DND-41 (cell line): ENCODE data around the gene MBP.

Source experiments
- ATAC-seq: fragments of 200-7000 bp; cut with Tn5 transposase; 3 replicates; pipeline ENCODE4 v1.9.1; 2021; ENCODE audit warnings: low read depth; ENCODE audit not compliant: insufficient read depth
- DNase-seq: peaks from one replicate; pipeline ENCODE4 v3.0.0-alpha.2; 2020
- H2AFZ ChIP-seq: 2 replicates; pipeline ENCODE4 v1.6.0; 2012; ENCODE audit warnings: low read depth, low read length
- H3K27ac ChIP-seq: 2 replicates; pipeline ENCODE4 v1.5.1; 2012; ENCODE audit warnings: low read length, inconsistent platforms
- H3K27me3 ChIP-seq: fragments of 200-600 bp; sonication (generic); 2 replicates; pipeline ENCODE4 v1.6.0; 2012; ENCODE audit warnings: low read length, mild to moderate bottlenecking, inconsistent platforms; ENCODE audit not compliant: insufficient read depth, poor library complexity
- H3K36me3 ChIP-seq: 2 replicates; pipeline ENCODE4 v1.5.1; 2012; ENCODE audit warnings: low read length, inconsistent platforms; ENCODE audit not compliant: insufficient read depth
- H3K4me1 ChIP-seq: 2 replicates; pipeline ENCODE4 v1.5.1; 2012; ENCODE audit warnings: mild to moderate bottlenecking, low read length; ENCODE audit not compliant: insufficient read depth
- H3K4me2 ChIP-seq: 2 replicates; pipeline ENCODE4 v1.6.0; 2012; ENCODE audit warnings: mild to moderate bottlenecking, moderate library complexity, low read length, inconsistent platforms; ENCODE audit not compliant: insufficient read depth
- H3K4me3 ChIP-seq, 2 experiments: fragments of 200-600 bp in 1 of 2; shearing (Covaris generic) in 1 of 2; 2 replicates each; pipeline ENCODE4 v1.5.1; 2012 to 2016; ENCODE audit warnings: inconsistent platforms in 2 of 2, low read length in 2 of 2, mild to moderate bottlenecking in 2 of 2, low read depth in 1 of 2, moderate library complexity in 1 of 2
- H3K79me2 ChIP-seq: 2 replicates; pipeline ENCODE4 v1.6.0; 2012; ENCODE audit warnings: low read length, inconsistent platforms; ENCODE audit not compliant: insufficient read depth
- H3K9ac ChIP-seq: 2 replicates; pipeline ENCODE4 v1.6.0; 2012; ENCODE audit warnings: low read depth, mild to moderate bottlenecking, inconsistent platforms, low read length, moderate library complexity
- H3K9me3 ChIP-seq: 2 replicates; pipeline ENCODE4 v1.5.1; 2012; ENCODE audit warnings: low read length, moderate library complexity, mild to moderate bottlenecking, inconsistent platforms; ENCODE audit not compliant: insufficient read depth, severe bottlenecking
- H4K20me1 ChIP-seq: 2 replicates; pipeline ENCODE4 v1.6.0; 2012; ENCODE audit warnings: low read length; ENCODE audit not compliant: insufficient read depth
- EZH2 ChIP-seq: IDR thresholded peaks from 3 replicates; pipeline ENCODE4 v1.6.1; 2012; ENCODE audit warnings: borderline replicate concordance, low read depth, mild to moderate bottlenecking, moderate library complexity, low read length, inconsistent platforms; ENCODE audit not compliant: severe bottlenecking
- TF ChIP-seq, protein P1 (sequence below): IDR thresholded peaks from 2 replicates; pipeline ENCODE4 v1.5.1; 2012; ENCODE audit warnings: borderline replicate concordance, low read length, moderate library complexity, mild to moderate bottlenecking; ENCODE audit not compliant: poor library complexity, severe bottlenecking; ENCODE audit errors: extremely low read depth

MBP gene

DNA sequence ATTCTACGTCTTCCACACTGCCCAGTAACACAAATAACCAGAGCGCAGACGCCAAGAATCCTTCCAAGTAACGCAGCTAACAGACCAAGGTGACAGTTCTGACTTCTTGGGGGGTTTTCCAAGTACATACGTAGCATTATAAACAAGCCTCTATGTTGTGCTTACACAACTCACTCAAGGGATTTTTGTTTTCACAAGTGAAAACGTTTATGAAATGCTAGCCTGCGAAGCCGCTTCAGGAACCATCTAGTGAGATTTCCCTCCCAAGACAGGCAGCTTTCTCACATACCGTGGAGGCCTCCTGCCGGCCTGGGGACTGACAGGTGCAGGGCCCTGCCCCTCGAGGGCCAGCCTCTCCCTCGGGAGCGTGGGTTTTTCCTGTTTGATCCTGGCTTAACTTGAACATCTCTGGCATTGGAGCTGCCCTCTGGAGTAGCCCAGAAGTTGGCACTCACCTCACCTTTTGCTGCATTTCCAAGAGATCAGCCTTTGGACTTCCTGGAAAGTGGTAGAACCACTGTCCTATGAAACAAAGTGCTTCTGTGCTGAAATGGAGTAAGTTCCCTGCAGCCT, 151.1 kb downstream of the MBP start:
- no peak overlapping the region for H3K4me2 ChIP-seq
- H3K4me3 ChIP-seq = no peak overlapping the region
- DNase-seq = no peak
- peaks cover 2% of the 10 kb centered on the region; the same call in 1 of the 2 replicates for H3K36me3 ChIP-seq
- H3K27ac ChIP-seq = no peak overlapping the region
- H3K27me3 ChIP-seq = no peaks in the 10 kb centered on the region
- H2AFZ ChIP-seq = no peak overlapping the region
- H3K9me3 ChIP-seq = no peaks in the 10 kb centered on the region
- H3K9ac ChIP-seq = no peak overlapping the region
- TF ChIP-seq EZH2 = no peak
- TF ChIP-seq, protein P1, sequence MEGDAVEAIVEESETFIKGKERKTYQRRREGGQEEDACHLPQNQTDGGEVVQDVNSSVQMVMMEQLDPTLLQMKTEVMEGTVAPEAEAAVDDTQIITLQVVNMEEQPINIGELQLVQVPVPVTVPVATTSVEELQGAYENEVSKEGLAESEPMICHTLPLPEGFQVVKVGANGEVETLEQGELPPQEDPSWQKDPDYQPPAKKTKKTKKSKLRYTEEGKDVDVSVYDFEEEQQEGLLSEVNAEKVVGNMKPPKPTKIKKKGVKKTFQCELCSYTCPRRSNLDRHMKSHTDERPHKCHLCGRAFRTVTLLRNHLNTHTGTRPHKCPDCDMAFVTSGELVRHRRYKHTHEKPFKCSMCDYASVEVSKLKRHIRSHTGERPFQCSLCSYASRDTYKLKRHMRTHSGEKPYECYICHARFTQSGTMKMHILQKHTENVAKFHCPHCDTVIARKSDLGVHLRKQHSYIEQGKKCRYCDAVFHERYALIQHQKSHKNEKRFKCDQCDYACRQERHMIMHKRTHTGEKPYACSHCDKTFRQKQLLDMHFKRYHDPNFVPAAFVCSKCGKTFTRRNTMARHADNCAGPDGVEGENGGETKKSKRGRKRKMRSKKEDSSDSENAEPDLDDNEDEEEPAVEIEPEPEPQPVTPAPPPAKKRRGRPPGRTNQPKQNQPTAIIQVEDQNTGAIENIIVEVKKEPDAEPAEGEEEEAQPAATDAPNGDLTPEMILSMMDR = no peak
- H3K4me1 ChIP-seq = peaks cover 5% of the 10 kb centered on the region; the same call in 1 of the 2 replicates
- no peak for ATAC-seq
- no peaks in the 10 kb centered on the region for H3K79me2 ChIP-seq
- H4K20me1 ChIP-seq = no peaks in the 10 kb centered on the region

DNA sequence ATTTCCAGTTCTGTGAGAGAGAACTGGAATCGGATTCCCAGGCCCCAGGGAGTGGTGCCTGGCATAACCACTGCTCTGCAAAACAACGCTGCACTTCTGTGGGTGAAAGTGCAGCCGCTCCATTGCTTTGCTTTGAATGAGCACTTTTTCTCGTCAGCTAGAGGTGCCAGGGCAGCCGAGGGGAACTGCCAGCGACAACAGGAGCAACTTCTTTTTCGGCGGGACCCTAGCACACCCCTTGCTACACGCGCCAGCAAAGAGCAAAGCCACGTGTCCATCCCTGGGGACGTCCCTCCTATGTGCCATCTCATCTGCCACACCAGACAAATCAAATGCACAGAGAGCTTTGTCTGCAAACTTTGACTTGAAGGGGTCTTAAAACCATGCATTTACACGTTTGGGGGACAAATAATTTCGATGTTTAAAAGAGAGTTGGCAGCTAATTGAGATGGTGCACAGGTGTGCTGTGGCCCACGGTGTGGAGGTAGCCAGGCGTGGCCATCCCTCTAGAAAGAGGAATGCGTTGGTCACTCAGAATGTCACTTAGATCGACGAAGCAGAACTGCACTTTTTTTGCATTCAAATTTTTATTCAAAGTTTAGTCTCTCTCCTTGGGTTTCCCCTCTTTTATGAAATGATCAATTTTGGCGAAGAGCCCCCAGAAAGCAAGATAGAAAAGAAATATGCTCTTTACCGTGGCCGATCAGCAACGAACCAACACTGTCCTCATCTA, 151.8 kb downstream of the MBP start:
- Histone ChIP-seq H3K27me3 (no peaks in the 10 kb centered on the region), H3K4me2 (no peak overlapping the region), H3K9me3 (no peaks in the 10 kb centered on the region), H3K27ac (no peak overlapping the region), H4K20me1 (no peaks in the 10 kb centered on the region), H3K79me2 (no peaks in the 10 kb centered on the region), H3K9ac (no peak overlapping the region), H2AFZ (no peak overlapping the region), H3K4me3 (no peak overlapping the region), H3K36me3 (peaks cover 2% of the 10 kb centered on the region; the same call in 1 of the 2 replicates), H3K4me1 (peaks cover 5% of the 10 kb centered on the region; the same call in 1 of the 2 replicates)
- no peak for ATAC-seq
- DNase-seq = no peak
- TF ChIP-seq, protein P1 = no peak
- no peak for TF ChIP-seq EZH2

GRCh38 chr18:76979906-76980305, 152.7 kb downstream of the MBP start:
- ATAC-seq = no peak
- H3K27ac ChIP-seq = no peak overlapping the region
- TF ChIP-seq EZH2 = no peak
- TF ChIP-seq, protein P1 = no peak
- H3K9me3 ChIP-seq = no peaks in the 10 kb centered on the region
- H3K27me3 ChIP-seq = no peaks in the 10 kb centered on the region
- H3K36me3 ChIP-seq = peaks cover 2% of the 10 kb centered on the region; the same call in 1 of the 2 replicates
- H3K79me2 ChIP-seq = no peaks in the 10 kb centered on the region
- no peak overlapping the region for H3K4me3 ChIP-seq
- no peaks in the 10 kb centered on the region for H4K20me1 ChIP-seq
- no peak overlapping the region for H3K9ac ChIP-seq
- H2AFZ ChIP-seq = no peak overlapping the region
- DNase-seq = no peak
- H3K4me1 ChIP-seq = peaks cover 5% of the 10 kb centered on the region; the same call in 1 of the 2 replicates
- H3K4me2 ChIP-seq = no peak overlapping the region
